ENCODE results near the gene TNNC2. TPM values are rescaled to one million over a fixed set of nuclear protein-coding genes. Genes with fewer than 3 reads are reported as not detected.

Gene TNNC2
- total RNA-seq, 1 experiment from 2014 or later = not detected

- CTCF ChIA-PET = no interaction called here
- POLR2A ChIA-PET (ENCODE audit: low non-redundant PET) = no interaction called here
- no peak overlapping the region for H3K27ac ChIP-seq (ENCODE audit: low read depth, low read length, poor library complexity, severe bottlenecking)
Observed at GRCh38 chr20:45850238-45850637, 23.1 kb upstream of the TNNC2 start.

GRCh38 chr20:45848969-45849582 is 22.0 kb upstream of the TNNC2 start:
- TF ChIP-seq EZH2 (IDR thresholded peaks at IDR 0.05; ENCODE audit: borderline replicate concordance, low read depth, low read length, poor library complexity, severe bottlenecking) = no peak
- no peak for TF ChIP-seq CTCF (conservative IDR thresholded peaks at IDR 0.05; ENCODE audit: low read depth, low read length)
- Histone ChIP-seq H3K27me3 (replicated peaks; ENCODE audit: insufficient read depth, low read depth, low read length, poor library complexity) (no peaks in the 10 kb centered on the region), H3K4me3 (ENCODE audit: low read depth, low read length, poor library complexity, severe bottlenecking) (no peak overlapping the region), H3K27ac (ENCODE audit: low read depth, low read length, poor library complexity, severe bottlenecking) (no peak overlapping the region), H3K9me3 (ENCODE audit: low read depth, low read length, poor library complexity, severe bottlenecking) (no peaks in the 10 kb centered on the region), H3K36me3 (ENCODE audit: insufficient read depth, low read length, poor library complexity, severe bottlenecking) (peaks cover 7% of the 10 kb centered on the region), H3K4me1 (ENCODE audit: insufficient read depth, low read length, poor library complexity, severe bottlenecking) (no peaks in the 10 kb centered on the region)
- DNase-seq (ENCODE audit: low spot score) = no peak
- ChIA-PET CTCF (no interaction called here), POLR2A (ENCODE audit: low non-redundant PET) (interaction anchor here (0.6 to 0.7 kb wide), 2 partner anchors 9 to 234 kb away, joined by 3 to 5 read pairs; no protein-coding TSS in a partner anchor)
- intact Hi-C loops (cut with micrococcal nuclease; ENCODE audit: unreplicated experiment) = no loop called here
- BruUV-seq (replicated peaks) = no TSS peak

More at GRCh38 chr20:45850238-45850637, 23.1 kb upstream of the TNNC2 start:
- intact Hi-C loops (cut with micrococcal nuclease; ENCODE audit: unreplicated experiment) = no loop called here
- no peak for DNase-seq (ENCODE audit: low spot score)
- Histone ChIP-seq H3K4me1 (ENCODE audit: insufficient read depth, low read length, poor library complexity, severe bottlenecking) (no peaks in the 10 kb centered on the region), H3K27me3 (replicated peaks; ENCODE audit: insufficient read depth, low read depth, low read length, poor library complexity) (no peaks in the 10 kb centered on the region), H3K36me3 (ENCODE audit: insufficient read depth, low read length, poor library complexity, severe bottlenecking) (peaks cover 6% of the 10 kb centered on the region), H3K9me3 (ENCODE audit: low read depth, low read length, poor library complexity, severe bottlenecking) (no peaks in the 10 kb centered on the region), H3K4me3 (ENCODE audit: low read depth, low read length, poor library complexity, severe bottlenecking) (no peak overlapping the region)
- no peak for TF ChIP-seq CTCF (conservative IDR thresholded peaks at IDR 0.05; ENCODE audit: low read depth, low read length)
- no peak for TF ChIP-seq EZH2 (IDR thresholded peaks at IDR 0.05; ENCODE audit: borderline replicate concordance, low read depth, low read length, poor library complexity, severe bottlenecking)
- BruUV-seq (replicated peaks) = no TSS peak

- CTCF ChIA-PET = no interaction called here
- no peaks in the 10 kb centered on the region for H3K27me3 ChIP-seq (replicated peaks; ENCODE audit: insufficient read depth, low read depth, low read length, poor library complexity)
- H3K4me1 ChIP-seq (ENCODE audit: insufficient read depth, low read length, poor library complexity, severe bottlenecking) = no peaks in the 10 kb centered on the region
- H3K4me3 ChIP-seq (ENCODE audit: low read depth, low read length, poor library complexity, severe bottlenecking) = no peak overlapping the region
- intact Hi-C loops (cut with micrococcal nuclease; ENCODE audit: unreplicated experiment) = no loop called here
- peaks cover 14% of the 10 kb centered on the region for H3K36me3 ChIP-seq (ENCODE audit: insufficient read depth, low read length, poor library complexity, severe bottlenecking)
- no peak for DNase-seq (ENCODE audit: low spot score)
- TF ChIP-seq CTCF (conservative IDR thresholded peaks at IDR 0.05; ENCODE audit: low read depth, low read length) (no peak), EZH2 (IDR thresholded peaks at IDR 0.05; ENCODE audit: borderline replicate concordance, low read depth, low read length, poor library complexity, severe bottlenecking) (no peak)
- H3K9me3 ChIP-seq (ENCODE audit: low read depth, low read length, poor library complexity, severe bottlenecking) = no peaks in the 10 kb centered on the region
- BruUV-seq (replicated peaks) = no TSS peak
- POLR2A ChIA-PET (ENCODE audit: low non-redundant PET) = no interaction called here
- no peak overlapping the region for H3K27ac ChIP-seq (ENCODE audit: low read depth, low read length, poor library complexity, severe bottlenecking)
Observed at GRCh38 chr20:45848421-45848820, 21.3 kb upstream of the TNNC2 start.

Measured in A673 (cell line).